HCT116 (cell line): Measurements from ENCODE around the gene TAS1R1. TPM values are rescaled to one million over a fixed set of nuclear protein-coding genes. Genes with fewer than 3 reads are reported as not detected.

Source experiments
- ATAC-seq: fragments of 200-7000 bp; cut with Tn5 transposase; 2 replicates; pipeline ENCODE4 v1.9.1; 2020; ENCODE audit warnings: mild to moderate bottlenecking, moderate library complexity
- BruUV-seq: library from RNA; stranded (reverse); fragments of 400-500 nt; replicated peaks from 2 replicates; lab custom pipeline; 2021; lab: Mats Ljungman, UMichigan
- CTCF ChIA-PET: fragments of 300-600 bp; sonication (Branson Sonifier 250); formaldehyde crosslinking; loops from one replicate; lab custom pipeline; 2021; ENCODE audit warnings: antibody characterized with exemption; lab: Charles Lee
- POLR2A ChIA-PET: fragments of 300-600, 350-600 bp; sonication (Branson Sonifier 250); formaldehyde crosslinking; loops from one replicate; lab custom pipeline; 2021; ENCODE audit warnings: antibody characterized with exemption; lab: Charles Lee
- RAD21 ChIA-PET, 2 experiments: fragments of 300-600 bp; sonication (Branson Sonifier 250); formaldehyde crosslinking; loops; one replicate each; lab custom pipeline; 2023; ENCODE audit warnings: low total read pairs in 2 of 2; ENCODE audit not compliant: uncharacterized antibody in 2 of 2, unreplicated experiment in 2 of 2, low non-redundant PET in 1 of 2; lab: Charles Lee
- DNase-seq: peaks from one replicate; pipeline ENCODE4 v3.0.0-alpha.2; 2010; ENCODE audit warnings: low read depth, low spot score
- H2AFZ ChIP-seq: fragments of 200-600 bp; shearing (Covaris generic), sonication (generic); 2 replicates; pipeline ENCODE4 v1.6.1; 2017; ENCODE audit warnings: low read depth, mixed run types, mixed read lengths, antibody characterized with exemption, low read length; ENCODE audit not compliant: poor library complexity, severe bottlenecking
- H3K27ac ChIP-seq: 2 replicates; pipeline ENCODE4 v1.5.1; 2012; ENCODE audit warnings: low read depth, low read length
- H3K27me3 ChIP-seq: fragments of 200-600 bp; sonication (generic); 2 replicates; pipeline ENCODE4 v1.6.1; 2016; ENCODE audit warnings: mixed run types, low read length, mixed read lengths; ENCODE audit not compliant: insufficient read depth
- H3K36me3 ChIP-seq, 2 experiments: fragments of 200-500 bp in 1 of 2; fragments of 200-600 bp in 1 of 2; sonication (Bioruptor generic) in 1 of 2; sonication (generic) in 1 of 2; 2 replicates each; pipeline versions ENCODE4 v1.5.1 to v1.6.1; 2014 to 2016; ENCODE audit warnings: low read length in 2 of 2, inconsistent platforms in 1 of 2, mixed read lengths in 1 of 2, mixed run types in 1 of 2; ENCODE audit not compliant: insufficient read depth in 2 of 2, control insufficient read depth in 1 of 2
- H3K4me1 ChIP-seq, 2 experiments: fragments of 200-600 bp in 1 of 2; sonication (generic) in 1 of 2; 2 replicates each; pipeline versions ENCODE4 v1.5.1 to v1.6.1; 2012 to 2017; ENCODE audit warnings: low read length in 2 of 2, inconsistent platforms in 1 of 2, mild to moderate bottlenecking in 1 of 2, mixed read lengths in 1 of 2, mixed run types in 1 of 2, moderate library complexity in 1 of 2; ENCODE audit not compliant: insufficient read depth in 2 of 2, control insufficient read depth in 1 of 2
- H3K4me2 ChIP-seq: fragments of 200-600 bp; sonication (generic); 2 replicates; pipeline ENCODE4 v1.6.1; 2017; ENCODE audit warnings: mixed run types, low read length, mixed read lengths
- H3K4me3 ChIP-seq, 2 experiments: fragments of 200-600 bp in 1 of 2; sonication (generic) in 1 of 2; replicated peaks in 1 of 2; 2 replicates each; pipeline ENCODE4 v1.5.1; 2011 to 2016; ENCODE audit warnings: low read length in 2 of 2, control low read depth in 1 of 2, low read depth in 1 of 2, mild to moderate bottlenecking in 1 of 2, mixed read lengths in 1 of 2, mixed run types in 1 of 2
- H3K79me2 ChIP-seq: fragments of 200-600 bp; sonication (generic); 2 replicates; pipeline ENCODE4 v1.6.1; 2017; ENCODE audit warnings: mild to moderate bottlenecking, mixed run types, low read length, moderate library complexity, mixed read lengths; ENCODE audit not compliant: insufficient read depth
- H3K9ac ChIP-seq: fragments of 200-600 bp; sonication (generic); 2 replicates; pipeline ENCODE4 v1.6.1; 2016; ENCODE audit warnings: low read length, mixed read lengths
- H3K9me2 ChIP-seq: fragments of 200-600 bp; sonication (generic), shearing (Covaris generic); 2 replicates; pipeline ENCODE4 v1.6.1; 2017; ENCODE audit warnings: mixed run types, mild to moderate bottlenecking, moderate library complexity; ENCODE audit not compliant: insufficient read depth
- H3K9me3 ChIP-seq, 2 experiments: fragments of 200-500 bp in 1 of 2; fragments of 200-600 bp in 1 of 2; sonication (Bioruptor generic) in 1 of 2; sonication (generic) in 1 of 2; 2 replicates each; pipeline ENCODE4 v1.6.1; 2014 to 2017; ENCODE audit warnings: low read length in 2 of 2, mixed read lengths in 2 of 2, inconsistent platforms in 1 of 2, low read depth in 1 of 2, mild to moderate bottlenecking in 1 of 2, mixed run types in 1 of 2, moderate library complexity in 1 of 2; ENCODE audit not compliant: control insufficient read depth in 1 of 2, insufficient read depth in 1 of 2
- H4K20me1 ChIP-seq: fragments of 200-600 bp; sonication (generic), shearing (Covaris generic); 2 replicates; pipeline ENCODE4 v1.6.1; 2017; ENCODE audit warnings: mixed run types, mild to moderate bottlenecking, moderate library complexity; ENCODE audit not compliant: insufficient read depth
- CBX3 ChIP-seq: IDR thresholded peaks from 2 replicates; pipeline ENCODE4 v1.6.1; 2012; ENCODE audit warnings: low read depth
- CEBPB ChIP-seq: IDR thresholded peaks from 2 replicates; pipeline ENCODE4 v1.6.1; 2012; ENCODE audit warnings: low read depth
- EGR1 ChIP-seq: IDR thresholded peaks from 2 replicates; pipeline ENCODE4 v1.6.1; 2012; ENCODE audit warnings: low read depth
- EZH2 ChIP-seq: fragments of 200-600 bp; sonication (generic); IDR thresholded peaks from 2 replicates; pipeline ENCODE4 v1.6.1; 2017; ENCODE audit warnings: antibody characterized with exemption, mixed run types
- FOSL1 ChIP-seq: IDR thresholded peaks from 2 replicates; pipeline ENCODE4 v1.6.1; 2012; ENCODE audit warnings: low read depth
- POLR2A ChIP-seq: IDR thresholded peaks from 2 replicates; pipeline ENCODE4 v1.7.0; 2011; ENCODE audit warnings: borderline replicate concordance; ENCODE audit not compliant: insufficient read depth, insufficient read length; ENCODE audit errors: extremely low read depth
- POLR2AphosphoS5 ChIP-seq: IDR thresholded peaks from 2 replicates; pipeline ENCODE4 v1.6.1; 2011; ENCODE audit warnings: mild to moderate bottlenecking, low read depth, low read length, moderate library complexity
- SIN3A ChIP-seq: IDR thresholded peaks from 2 replicates; pipeline ENCODE4 v1.6.1; 2012; ENCODE audit warnings: low read depth
- ZFX ChIP-seq: fragments of 450-650 bp; IDR thresholded peaks from 2 replicates; pipeline ENCODE4 v1.6.1; 2017
- intact Hi-C: fragments of 100-400 bp; cut with micrococcal nuclease; formaldehyde crosslinking; loops from 2 replicates; pipeline ENCODE4 v1.10.0; 2022
- total RNA-seq: library from RNA; stranded (reverse); gene quantifications from one replicate; pipeline ENCODE4 v1.2.1, GENCODE V29; 2021; ENCODE audit not compliant: unreplicated experiment
- TF ChIP-seq, protein P1 (sequence below), 3 experiments: fragments of 200-600 bp in 1 of 3; sonication (generic) in 1 of 3; IDR thresholded peaks in 2 of 3; conservative IDR thresholded peaks in 1 of 3; 2 replicates each; pipeline ENCODE4 v1.5.1; 2012 to 2017; ENCODE audit warnings: low read depth in 2 of 3, low read length in 2 of 3, antibody characterized with exemption in 1 of 3, borderline replicate concordance in 1 of 3, control low read depth in 1 of 3, mild to moderate bottlenecking in 1 of 3, mixed read lengths in 1 of 3, mixed run types in 1 of 3, moderate library complexity in 1 of 3; ENCODE audit not compliant: insufficient read depth in 1 of 3
- TF ChIP-seq, protein P2 (sequence below): IDR thresholded peaks from 2 replicates; pipeline ENCODE4 v1.6.1; 2011; ENCODE audit warnings: mild to moderate bottlenecking, low read length, moderate library complexity; ENCODE audit not compliant: insufficient replicate concordance; ENCODE audit errors: extremely low read depth

The TAS1R1 gene
- total RNA-seq, 1 experiment from 2014 or later, result not detected

DNA sequence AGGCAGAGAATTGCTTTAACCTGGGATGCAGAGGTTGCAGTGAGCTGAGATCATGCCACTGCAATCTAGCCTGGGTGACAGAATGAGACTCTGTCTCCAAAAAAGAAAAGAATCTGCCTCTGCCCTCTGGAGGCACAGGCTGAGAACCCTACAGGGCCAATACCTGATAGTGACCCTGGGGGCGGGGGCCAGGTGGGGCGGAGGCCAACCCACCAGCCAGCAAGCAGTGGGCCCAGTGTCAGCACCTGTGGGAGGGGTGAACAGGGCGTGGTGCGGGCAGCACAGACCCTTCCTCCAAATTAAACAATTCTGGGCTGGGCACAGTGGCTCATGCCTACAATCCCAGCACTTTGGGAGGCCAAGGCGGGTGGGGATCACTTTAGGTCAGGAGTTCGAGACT lies 44.6 kb upstream of the TAS1R1 start:
- POLR2A ChIA-PET, result no interaction called here
- RAD21 ChIA-PET, result no interaction called here

More for the DNA sequence above, 44.6 kb upstream of the TAS1R1 start:
- H4K20me1 ChIP-seq, result no peaks in the 10 kb centered on the region
- ATAC-seq (no peak), DNase-seq (no peak)
- no peaks in the 10 kb centered on the region for H3K79me2 ChIP-seq
- BruUV-seq, result no TSS peak
- no peak for TF ChIP-seq CBX3
- no peak for TF ChIP-seq POLR2AphosphoS5
- TF ChIP-seq EGR1, result no peak
- TF ChIP-seq, protein P1, sequence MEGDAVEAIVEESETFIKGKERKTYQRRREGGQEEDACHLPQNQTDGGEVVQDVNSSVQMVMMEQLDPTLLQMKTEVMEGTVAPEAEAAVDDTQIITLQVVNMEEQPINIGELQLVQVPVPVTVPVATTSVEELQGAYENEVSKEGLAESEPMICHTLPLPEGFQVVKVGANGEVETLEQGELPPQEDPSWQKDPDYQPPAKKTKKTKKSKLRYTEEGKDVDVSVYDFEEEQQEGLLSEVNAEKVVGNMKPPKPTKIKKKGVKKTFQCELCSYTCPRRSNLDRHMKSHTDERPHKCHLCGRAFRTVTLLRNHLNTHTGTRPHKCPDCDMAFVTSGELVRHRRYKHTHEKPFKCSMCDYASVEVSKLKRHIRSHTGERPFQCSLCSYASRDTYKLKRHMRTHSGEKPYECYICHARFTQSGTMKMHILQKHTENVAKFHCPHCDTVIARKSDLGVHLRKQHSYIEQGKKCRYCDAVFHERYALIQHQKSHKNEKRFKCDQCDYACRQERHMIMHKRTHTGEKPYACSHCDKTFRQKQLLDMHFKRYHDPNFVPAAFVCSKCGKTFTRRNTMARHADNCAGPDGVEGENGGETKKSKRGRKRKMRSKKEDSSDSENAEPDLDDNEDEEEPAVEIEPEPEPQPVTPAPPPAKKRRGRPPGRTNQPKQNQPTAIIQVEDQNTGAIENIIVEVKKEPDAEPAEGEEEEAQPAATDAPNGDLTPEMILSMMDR (IDR thresholded peaks at IDR 0.05 in 2 of 3, conservative IDR thresholded peaks at IDR 0.05 in 1 of 3; ENCODE audit: borderline replicate concordance in 1 of 3, insufficient read depth in 1 of 3, low read depth in 2 of 3, low read length in 2 of 3), result no peak
- no peak for TF ChIP-seq SIN3A
- TF ChIP-seq EZH2, result no peak
- no peak for TF ChIP-seq CEBPB
- TF ChIP-seq FOSL1, result no peak
- no peak for TF ChIP-seq ZFX
- TF ChIP-seq POLR2A, result no peak
- TF ChIP-seq, protein P2, sequence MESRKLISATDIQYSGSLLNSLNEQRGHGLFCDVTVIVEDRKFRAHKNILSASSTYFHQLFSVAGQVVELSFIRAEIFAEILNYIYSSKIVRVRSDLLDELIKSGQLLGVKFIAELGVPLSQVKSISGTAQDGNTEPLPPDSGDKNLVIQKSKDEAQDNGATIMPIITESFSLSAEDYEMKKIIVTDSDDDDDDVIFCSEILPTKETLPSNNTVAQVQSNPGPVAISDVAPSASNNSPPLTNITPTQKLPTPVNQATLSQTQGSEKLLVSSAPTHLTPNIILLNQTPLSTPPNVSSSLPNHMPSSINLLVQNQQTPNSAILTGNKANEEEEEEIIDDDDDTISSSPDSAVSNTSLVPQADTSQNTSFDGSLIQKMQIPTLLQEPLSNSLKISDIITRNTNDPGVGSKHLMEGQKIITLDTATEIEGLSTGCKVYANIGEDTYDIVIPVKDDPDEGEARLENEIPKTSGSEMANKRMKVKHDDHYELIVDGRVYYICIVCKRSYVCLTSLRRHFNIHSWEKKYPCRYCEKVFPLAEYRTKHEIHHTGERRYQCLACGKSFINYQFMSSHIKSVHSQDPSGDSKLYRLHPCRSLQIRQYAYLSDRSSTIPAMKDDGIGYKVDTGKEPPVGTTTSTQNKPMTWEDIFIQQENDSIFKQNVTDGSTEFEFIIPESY, result no peak
- no peak overlapping the region for H3K27ac ChIP-seq
- H3K27me3 ChIP-seq, result no peaks in the 10 kb centered on the region
- H3K36me3 ChIP-seq, result no peaks in the 10 kb centered on the region
- CTCF ChIA-PET, result no interaction called here
- no peak overlapping the region for H3K4me3 ChIP-seq
- no peaks in the 10 kb centered on the region for H3K4me1 ChIP-seq
- H3K4me2 ChIP-seq, result no peak overlapping the region
- no peaks in the 10 kb centered on the region for H3K9me3 ChIP-seq
- H3K9ac ChIP-seq, result no peak overlapping the region
- no peaks in the 10 kb centered on the region for H3K9me2 ChIP-seq
- intact Hi-C loops, result no loop called here
- H2AFZ ChIP-seq, result no peak overlapping the region
